Upper lobe of right lung (tissue), 1 donor: Measurements from ENCODE around the gene VSNL1. TPM values are rescaled to one million over a fixed set of nuclear protein-coding genes. Genes with fewer than 3 reads are reported as not detected.

ENCODE experiments used
- ATAC-seq: fragments of 200-7000 bp; cut with Tn5 transposase; one replicate; pipeline ENCODE4 v1.9.1; 2020; ENCODE audit warnings: mild to moderate bottlenecking, moderate library complexity
- DNase-seq: peaks from one replicate; pipeline ENCODE4 v3.0.0-alpha.2; 2020
- H3K27ac ChIP-seq: fragments of 200-600 bp; one replicate; pipeline ENCODE4 v1.8.0; 2022
- H3K27me3 ChIP-seq: fragments of 200-600 bp; one replicate; pipeline ENCODE4 v1.8.0; 2022; ENCODE audit warnings: mild to moderate bottlenecking
- H3K36me3 ChIP-seq: fragments of 200-600 bp; one replicate; pipeline ENCODE4 v1.8.0; 2022
- H3K4me1 ChIP-seq: fragments of 200-600 bp; one replicate; pipeline ENCODE4 v1.8.0; 2022
- H3K4me3 ChIP-seq: fragments of 200-600 bp; one replicate; pipeline ENCODE4 v1.8.0; 2022; ENCODE audit warnings: mild to moderate bottlenecking
- H3K9me3 ChIP-seq: fragments of 200-600 bp; one replicate; pipeline ENCODE4 v1.8.0; 2022
- intact Hi-C: fragments of 100-400 bp; cut with DNase I; formaldehyde crosslinking; loops from one replicate; pipeline ENCODE4 v1.11.0; 2022
- total RNA-seq: library from RNA; stranded (reverse); fragmentation: NEBNext Ultra II Directional; extraction: Animal tissue kit (Norgen Biotek cat#: 25700); gene quantifications from one replicate; pipeline ENCODE4 v1.2.1, GENCODE V29; 2021
- TF ChIP-seq, protein P1 (sequence below): fragments of 200-600 bp; IDR thresholded peaks from one replicate; pipeline ENCODE4 v1.8.0; 2022; ENCODE audit warnings: antibody characterized with exemption
- donor health status: DM: no; HTN: yes; CAD: no; lungs with severe emphysema.

The VSNL1 gene
- total RNA-seq, 1 donor from 2014 or later, result 1.2 TPM

DNA sequence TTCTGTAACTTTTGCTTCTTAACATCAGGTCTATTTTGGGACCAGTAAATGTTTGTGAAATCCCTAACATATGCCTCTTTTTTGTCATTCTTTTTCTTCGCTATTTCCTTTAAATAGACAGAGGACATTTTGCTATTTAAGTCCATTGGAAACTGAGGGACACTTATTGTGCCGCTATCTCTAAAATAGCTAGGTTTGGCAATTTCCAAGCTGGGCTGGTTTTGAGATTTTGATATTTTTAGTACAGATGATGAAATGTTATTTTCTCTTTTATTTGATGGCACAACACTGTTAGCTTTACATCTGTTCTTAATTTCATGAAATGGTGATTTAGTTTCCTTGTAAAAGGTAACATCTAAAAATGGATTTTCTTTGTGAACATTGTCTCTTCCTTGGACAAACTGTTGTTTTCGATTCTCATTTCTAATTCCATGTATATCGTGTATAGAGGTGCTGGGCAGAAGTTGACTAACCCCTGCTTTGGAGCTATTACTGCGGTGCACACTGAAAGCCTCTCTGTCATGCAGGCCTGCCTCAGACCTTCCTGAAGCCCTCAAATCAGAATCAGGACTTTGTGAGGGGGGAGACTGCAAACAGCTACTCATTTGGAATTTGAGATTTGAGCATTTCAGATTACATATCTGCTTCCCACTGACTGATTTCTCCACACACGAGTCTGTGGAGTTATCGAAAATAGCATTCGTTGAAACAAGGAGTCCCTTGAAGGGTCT is 22.9 kb upstream of the VSNL1 start:
- TF ChIP-seq, protein P1, sequence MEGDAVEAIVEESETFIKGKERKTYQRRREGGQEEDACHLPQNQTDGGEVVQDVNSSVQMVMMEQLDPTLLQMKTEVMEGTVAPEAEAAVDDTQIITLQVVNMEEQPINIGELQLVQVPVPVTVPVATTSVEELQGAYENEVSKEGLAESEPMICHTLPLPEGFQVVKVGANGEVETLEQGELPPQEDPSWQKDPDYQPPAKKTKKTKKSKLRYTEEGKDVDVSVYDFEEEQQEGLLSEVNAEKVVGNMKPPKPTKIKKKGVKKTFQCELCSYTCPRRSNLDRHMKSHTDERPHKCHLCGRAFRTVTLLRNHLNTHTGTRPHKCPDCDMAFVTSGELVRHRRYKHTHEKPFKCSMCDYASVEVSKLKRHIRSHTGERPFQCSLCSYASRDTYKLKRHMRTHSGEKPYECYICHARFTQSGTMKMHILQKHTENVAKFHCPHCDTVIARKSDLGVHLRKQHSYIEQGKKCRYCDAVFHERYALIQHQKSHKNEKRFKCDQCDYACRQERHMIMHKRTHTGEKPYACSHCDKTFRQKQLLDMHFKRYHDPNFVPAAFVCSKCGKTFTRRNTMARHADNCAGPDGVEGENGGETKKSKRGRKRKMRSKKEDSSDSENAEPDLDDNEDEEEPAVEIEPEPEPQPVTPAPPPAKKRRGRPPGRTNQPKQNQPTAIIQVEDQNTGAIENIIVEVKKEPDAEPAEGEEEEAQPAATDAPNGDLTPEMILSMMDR, result no peak
- Histone ChIP-seq H3K4me1 (no peaks in the 10 kb centered on the region), H3K9me3 (no peaks in the 10 kb centered on the region), H3K27ac (no peak overlapping the region), H3K36me3 (no peaks in the 10 kb centered on the region), H3K27me3 (peaks cover 32% of the 10 kb centered on the region), H3K4me3 (peak overlapping the region; percentile 44)
- DNase-seq (no peak), ATAC-seq (no peak)
- intact Hi-C loops, result no loop called here

DNA sequence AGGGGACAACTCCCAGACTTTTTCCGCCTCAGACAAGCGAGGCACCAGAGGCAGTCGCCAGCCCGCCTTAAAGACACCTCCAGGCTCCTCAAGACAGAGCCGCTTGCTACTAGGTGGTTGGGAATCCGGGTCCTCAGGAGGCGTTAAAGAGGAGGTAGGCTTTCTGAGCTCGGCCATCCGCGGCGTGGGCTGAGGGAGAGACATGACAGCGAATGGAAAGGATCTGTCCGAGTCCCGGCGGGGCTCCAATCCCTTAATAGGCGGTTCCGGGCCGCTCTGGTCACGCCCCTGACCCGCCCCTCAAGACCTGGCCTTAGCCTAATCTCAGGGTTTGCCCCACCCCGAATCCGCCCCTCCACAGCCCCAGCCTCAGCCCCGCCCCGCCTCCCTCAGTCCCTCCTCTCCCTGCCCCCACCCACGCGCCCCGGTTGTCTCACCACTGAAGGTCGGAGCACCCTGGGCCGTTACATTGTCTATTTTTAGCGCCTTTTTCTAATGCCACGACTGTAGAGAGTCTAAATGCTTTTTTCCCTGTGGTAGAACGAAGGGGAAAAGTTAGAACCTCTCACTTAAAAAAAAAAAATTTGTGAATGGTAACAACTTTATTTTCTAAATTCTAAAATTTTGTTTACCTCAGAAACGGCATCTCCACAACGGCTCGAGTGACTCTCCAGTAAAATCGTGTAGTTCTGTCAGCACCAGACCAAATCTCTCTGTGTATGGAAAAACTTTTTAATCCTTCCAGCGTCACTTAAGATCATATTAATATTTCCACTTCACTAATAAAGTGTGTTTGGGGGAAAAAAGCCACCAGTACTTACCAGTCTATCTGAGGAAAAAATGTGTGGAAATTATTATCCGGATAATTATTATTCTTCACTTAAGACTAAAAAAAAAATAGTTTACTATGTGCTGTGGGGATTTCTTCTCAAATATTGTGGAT is 22.0 kb upstream of the VSNL1 start, which contains the start of gene RAD51AP2:
RAD51AP2 (minus strand) TSS at position 229 of the 943 bp plus-strand sequence; CDS start at position 204, 25 bp downstream.
- no peaks in the 10 kb centered on the region for H3K36me3 ChIP-seq
- TF ChIP-seq, protein P1, result no peak
- no peak within 1 kb of the TSS for H3K27ac ChIP-seq

DNA sequence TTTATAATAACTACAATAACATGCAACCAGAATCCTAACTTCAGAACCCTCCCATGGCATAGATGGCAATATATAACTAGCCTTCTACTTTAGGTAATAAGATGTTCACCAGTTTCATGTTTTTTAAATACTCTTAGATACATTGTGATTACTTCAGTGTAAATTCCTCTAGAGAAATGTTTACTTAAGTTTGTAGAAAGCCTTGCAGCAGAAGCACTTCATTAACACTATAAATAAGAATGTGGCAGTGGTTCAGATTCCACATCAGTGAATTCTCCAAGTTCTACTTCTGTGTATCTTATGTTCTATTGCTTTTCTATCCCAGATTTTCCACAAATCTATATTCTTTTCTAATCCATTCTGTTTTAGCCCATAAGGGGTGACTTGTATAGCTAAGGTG is 21.0 kb upstream of the VSNL1 start:
- Histone ChIP-seq H3K27ac (no peak overlapping the region), H3K9me3 (no peaks in the 10 kb centered on the region), H3K4me3 (no peak overlapping the region), H3K27me3 (peaks cover 32% of the 10 kb centered on the region), H3K36me3 (no peaks in the 10 kb centered on the region), H3K4me1 (no peaks in the 10 kb centered on the region)
- ATAC-seq (no peak), DNase-seq (no peak)
- intact Hi-C loops, result no loop called here
- TF ChIP-seq, protein P1, result no peak

More for the DNA sequence above, 22.0 kb upstream of the VSNL1 start, which contains the start of gene RAD51AP2:
- intact Hi-C loops, result no loop called here
- DNase-seq, result peak; percentile 89
- peak; percentile 100 for ATAC-seq
- Histone ChIP-seq H3K27me3 (peaks cover 32% of the 10 kb centered on the region), H3K4me1 (no peaks in the 10 kb centered on the region), H3K9me3 (no peaks in the 10 kb centered on the region), H3K4me3 (peak within 1 kb of the TSS; percentile 44)

DNA sequence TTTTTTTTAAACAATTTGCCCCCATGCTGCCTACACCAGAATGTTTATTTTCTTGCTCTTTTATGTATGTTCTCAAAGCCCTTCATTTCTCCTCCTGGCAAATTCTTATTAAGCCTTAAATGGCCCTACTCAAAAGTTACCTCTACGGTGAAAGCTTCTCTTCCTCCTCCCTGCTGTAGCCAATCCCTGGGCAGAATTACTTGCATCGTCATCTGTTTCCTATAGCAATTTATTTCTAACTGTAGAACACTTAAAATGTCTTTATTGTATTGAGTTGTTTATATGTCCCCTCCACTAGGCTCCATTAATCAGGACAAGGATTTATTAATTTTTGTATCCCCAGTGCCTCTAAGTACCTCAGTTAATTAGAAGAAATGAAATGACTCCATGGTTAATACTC is 19.7 kb upstream of the VSNL1 start:
- Histone ChIP-seq H3K36me3 (no peaks in the 10 kb centered on the region), H3K4me3 (no peak overlapping the region), H3K9me3 (no peaks in the 10 kb centered on the region), H3K4me1 (no peaks in the 10 kb centered on the region), H3K27ac (no peak overlapping the region), H3K27me3 (peaks cover 32% of the 10 kb centered on the region)
- intact Hi-C loops, result no loop called here
- DNase-seq, result no peak
- no peak for ATAC-seq
- TF ChIP-seq, protein P1, result no peak

DNA sequence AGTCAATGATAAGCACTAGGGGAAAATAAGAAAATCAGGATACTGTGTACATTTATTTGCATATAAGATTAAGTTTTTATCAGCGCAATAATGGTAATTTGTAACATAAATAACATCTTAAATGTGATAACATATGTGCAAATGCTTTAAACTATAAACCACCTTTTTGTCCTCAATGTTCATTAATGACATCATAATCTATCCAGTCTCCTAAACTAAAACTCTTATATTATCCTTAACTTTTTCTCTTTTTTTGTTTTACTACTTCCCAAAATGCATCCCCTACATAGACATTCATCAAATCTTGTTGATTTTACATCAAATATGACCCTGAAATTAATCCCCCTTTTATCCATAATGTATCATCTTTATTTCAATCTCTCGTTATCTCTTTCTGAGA is 18.9 kb upstream of the VSNL1 start:
- no peak for ATAC-seq
- no peak overlapping the region for H3K4me3 ChIP-seq
- no peaks in the 10 kb centered on the region for H3K36me3 ChIP-seq
- TF ChIP-seq, protein P1, result no peak
- no peak overlapping the region for H3K27ac ChIP-seq
- H3K4me1 ChIP-seq, result no peaks in the 10 kb centered on the region
- H3K9me3 ChIP-seq, result no peaks in the 10 kb centered on the region
- DNase-seq, result no peak
- H3K27me3 ChIP-seq, result peaks cover 31% of the 10 kb centered on the region
- intact Hi-C loops, result no loop called here
